Body of pancreas (tissue), 4 donors: Measurements from ENCODE around the gene SLC2A4RG.

Source experiments
- CTCF ChIP-seq, 7 experiments: fragments of 450-650 bp in 4 of 7; fragments of 200-600 bp in 3 of 7; sonication (generic) in 3 of 7; IDR thresholded peaks; one replicate each; pipeline ENCODE4 v1.5.1; 2016 to 2019; ENCODE audit warnings: antibody characterized with exemption in 7 of 7
- POLR2A ChIP-seq, 3 donors: fragments of 450-650 bp; IDR thresholded peaks; one replicate each; pipeline ENCODE4 v1.6.1; 2016; ENCODE audit warnings: antibody characterized with exemption in 3 of 3, mild to moderate bottlenecking in 2 of 3

- TF ChIP-seq POLR2A (IDR thresholded peaks at IDR 0.05) (no peak), CTCF (IDR thresholded peaks at IDR 0.05) (no peak)
Measured at GRCh38 chr20:63774306-63774705, 34.7 kb downstream of the SLC2A4RG start.
